Liver (tissue), 9 donors: Measurements from ENCODE around the gene PHF20. TPM values are rescaled to one million over a fixed set of nuclear protein-coding genes. Genes with fewer than 3 reads are reported as not detected.

Experiments used
- DNase-seq: peaks from one replicate; pipeline ENCODE4 v3.0.0-alpha.2; 2017; ENCODE audit warnings: low spot score
- H3K27ac ChIP-seq, 2 donors: one replicate each; pipeline ENCODE4 v1.7.0; 2013; ENCODE audit warnings: inconsistent platforms in 2 of 2, low read length in 2 of 2, control low read depth in 1 of 2, low read depth in 1 of 2, mild to moderate bottlenecking in 1 of 2
- H3K27me3 ChIP-seq, 4 donors: one replicate each; pipeline versions ENCODE4 v1.6.1 to v1.7.0; 2013; ENCODE audit warnings: low read length in 3 of 4, inconsistent platforms in 1 of 4, mild to moderate bottlenecking in 1 of 4, moderate library complexity in 1 of 4; ENCODE audit not compliant: control insufficient read depth in 4 of 4, insufficient read depth in 4 of 4
- H3K36me3 ChIP-seq, 4 donors: one replicate each; pipeline versions ENCODE4 v1.6.1 to v1.7.0; 2013; ENCODE audit warnings: low read length in 3 of 4, mild to moderate bottlenecking in 3 of 4, low read depth in 1 of 4, moderate library complexity in 1 of 4; ENCODE audit not compliant: control insufficient read depth in 4 of 4, insufficient read depth in 3 of 4
- H3K4me1 ChIP-seq, 4 donors: one replicate each; pipeline versions ENCODE4 v1.6.1 to v1.7.0; 2013; ENCODE audit warnings: low read length in 3 of 4, mild to moderate bottlenecking in 3 of 4, moderate library complexity in 1 of 4; ENCODE audit not compliant: control insufficient read depth in 4 of 4, insufficient read depth in 4 of 4
- H3K4me3 ChIP-seq, 3 donors: one replicate each; pipeline versions ENCODE4 v1.6.1 to v1.7.0; 2013; ENCODE audit warnings: low read length in 3 of 3, control low read depth in 1 of 3, low read depth in 1 of 3, mild to moderate bottlenecking in 1 of 3
- H3K9ac ChIP-seq, 2 donors: one replicate each; pipeline ENCODE4 v1.7.0; 2013; ENCODE audit warnings: low read length in 2 of 2, mild to moderate bottlenecking in 2 of 2, moderate library complexity in 2 of 2, control low read depth in 1 of 2, low read depth in 1 of 2
- H3K9me3 ChIP-seq, 4 donors: one replicate each; pipeline versions ENCODE4 v1.6.1 to v1.7.0; 2013; ENCODE audit warnings: low read length in 3 of 4; ENCODE audit not compliant: control insufficient read depth in 4 of 4
- ATF3 ChIP-seq: IDR thresholded peaks from 2 replicates; pipeline ENCODE4 v1.6.1; 2016; ENCODE audit warnings: antibody characterized with exemption
- CTCF ChIP-seq: fragments of 150-350 bp; IDR thresholded peaks from 2 replicates; pipeline ENCODE4 v1.5.1; 2017; ENCODE audit warnings: improper control_type of control experiment, low read depth, low read length; ENCODE audit not compliant: missing input control
- EGR1 ChIP-seq, 2 donors: IDR thresholded peaks; 2 replicates each; pipeline ENCODE4 v1.6.1; 2016 to 2018; ENCODE audit warnings: antibody characterized with exemption in 2 of 2, low read depth in 2 of 2
- FOXA1 ChIP-seq: IDR thresholded peaks from 2 replicates; pipeline ENCODE4 v1.6.1; 2016; ENCODE audit warnings: antibody characterized with exemption
- FOXA2 ChIP-seq: IDR thresholded peaks from 2 replicates; pipeline ENCODE4 v1.6.1; 2016; ENCODE audit warnings: antibody characterized with exemption
- GABPA ChIP-seq, 2 donors: IDR thresholded peaks in 1 of 2; conservative IDR thresholded peaks in 1 of 2; 2 replicates each; pipeline ENCODE4 v1.6.1; 2016; ENCODE audit warnings: antibody characterized with exemption in 2 of 2, mild to moderate bottlenecking in 1 of 2, moderate library complexity in 1 of 2
- HNF4A ChIP-seq, 2 donors: conservative IDR thresholded peaks; 2 replicates each; pipeline ENCODE4 v1.6.1; 2016; ENCODE audit warnings: antibody characterized with exemption in 2 of 2, mild to moderate bottlenecking in 2 of 2
- HNF4G ChIP-seq: IDR thresholded peaks from 2 replicates; pipeline ENCODE4 v1.6.1; 2016; ENCODE audit warnings: antibody characterized with exemption
- JUND ChIP-seq, 2 donors: IDR thresholded peaks; 2 replicates each; pipeline ENCODE4 v1.6.1; 2016; ENCODE audit warnings: antibody characterized with exemption in 2 of 2
- MAX ChIP-seq: IDR thresholded peaks from 2 replicates; pipeline ENCODE4 v1.6.1; 2016; ENCODE audit warnings: antibody characterized with exemption
- NR2F2 ChIP-seq: IDR thresholded peaks from 2 replicates; pipeline ENCODE4 v1.6.1; 2016; ENCODE audit warnings: antibody characterized with exemption
- RAD21 ChIP-seq, 2 donors: IDR thresholded peaks; 2 replicates each; pipeline ENCODE4 v1.6.1; 2016; ENCODE audit warnings: antibody characterized with exemption in 2 of 2, mild to moderate bottlenecking in 2 of 2
- REST ChIP-seq: IDR thresholded peaks from 2 replicates; pipeline ENCODE4 v1.6.1; 2016; ENCODE audit warnings: antibody characterized with exemption, mild to moderate bottlenecking
- RXRA ChIP-seq, 2 donors: IDR thresholded peaks; 2 replicates each; pipeline ENCODE4 v1.6.1; 2017 to 2018; ENCODE audit warnings: antibody characterized with exemption in 2 of 2, mild to moderate bottlenecking in 1 of 2
- SP1 ChIP-seq: IDR thresholded peaks from 2 replicates; pipeline ENCODE4 v1.6.1; 2018; ENCODE audit warnings: antibody characterized with exemption, mild to moderate bottlenecking
- TAF1 ChIP-seq: conservative IDR thresholded peaks from 2 replicates; pipeline ENCODE4 v1.6.1; 2016; ENCODE audit warnings: antibody characterized with exemption, mild to moderate bottlenecking
- YY1 ChIP-seq: IDR thresholded peaks from 2 replicates; pipeline ENCODE4 v1.6.1; 2016; ENCODE audit warnings: antibody characterized with exemption, mild to moderate bottlenecking
- ZBTB33 ChIP-seq: IDR thresholded peaks from 2 replicates; pipeline ENCODE4 v1.6.1; 2016; ENCODE audit warnings: antibody characterized with exemption
- WGBS: extraction: QIAGEN DNeasy Blood & Tissue Kit; methylation state at CpG from one replicate; pipeline ENCODE4 v1.1.7; 2013; 5-methylcytosine and 5-hydroxymethylcytosine counted together
- polyA plus RNA-seq, 2 donors: library from polyadenylated mRNA; stranded (reverse) in 1 of 2; unstranded in 1 of 2; fragments of 200-250 nt in 1 of 2; fragments of >200 nt in 1 of 2; fragmentation: Nextera tagmentation in 1 of 2; extraction: Ambion mirVana in 1 of 2; gene quantifications; one replicate each; pipeline versions ENCODE4 v1.2.1 to v1.2.3, GENCODE V29; 2013 to 2015
- total RNA-seq, 2 donors: library from RNA; depleted of rRNA; stranded (reverse); fragments of >200 nt; gene quantifications; one replicate each; pipeline ENCODE4 v1.2.3, GENCODE V29; 2014
- donor health status: healthy.
- donor health status: healthy.
- donor health status: healthy.
- donor health status: healthy.
- donor health status: healthy.

The PHF20 gene
- total and polyA plus RNA-seq, 4 donors, result 5.1 to 11.7 (median 10.3) TPM

- Histone ChIP-seq H3K4me1 (no peaks in the 10 kb centered on the region), H3K4me3 (no peak overlapping the region), H3K27me3 (no peaks in the 10 kb centered on the region), H3K27ac (no peak overlapping the region), H3K9ac (no peak overlapping the region), H3K36me3 (no peaks in the 10 kb centered on the region), H3K9me3 (no peaks in the 10 kb centered on the region)
- no peak for TF ChIP-seq REST
- TF ChIP-seq ATF3, result no peak
- no peak for TF ChIP-seq GABPA (IDR thresholded peaks at IDR 0.05 in 1 of 2, conservative IDR thresholded peaks at IDR 0.05 in 1 of 2)
- no peak for TF ChIP-seq EGR1 (IDR thresholded peaks at IDR 0.05; ENCODE audit: low read depth in 2 of 2)
- no peak for TF ChIP-seq HNF4G
- TF ChIP-seq ZBTB33, result no peak
- TF ChIP-seq HNF4A (conservative IDR thresholded peaks at IDR 0.05), result no peak
- no peak for TF ChIP-seq RXRA (IDR thresholded peaks at IDR 0.05)
- no peak for TF ChIP-seq NR2F2
- TF ChIP-seq YY1, result no peak
- TF ChIP-seq FOXA2, result no peak
- TF ChIP-seq CTCF, result no peak
- no peak for TF ChIP-seq TAF1
- TF ChIP-seq MAX, result no peak
- no peak for TF ChIP-seq JUND (IDR thresholded peaks at IDR 0.05)
- TF ChIP-seq FOXA1, result no peak
- no peak for TF ChIP-seq RAD21 (IDR thresholded peaks at IDR 0.05)
- TF ChIP-seq SP1, result no peak
- WGBS, result 81% methylated on average over 4 of the region's 4 CpGs
- DNase-seq, result no peak
Observed at GRCh38 chr20:35974256-35974655, 202.4 kb downstream of the PHF20 start.
